HG02642 (cell line): Measurements from ENCODE around the gene UVSSA.

Experiments used
- ATAC-seq: cut with Tn5 transposase; IDR thresholded peaks from one replicate; pipeline ENCODE4 v1.9.1; 2021; ENCODE audit warnings: mild to moderate bottlenecking; ENCODE audit not compliant: unreplicated experiment, poor library complexity

Gene UVSSA

DNA sequence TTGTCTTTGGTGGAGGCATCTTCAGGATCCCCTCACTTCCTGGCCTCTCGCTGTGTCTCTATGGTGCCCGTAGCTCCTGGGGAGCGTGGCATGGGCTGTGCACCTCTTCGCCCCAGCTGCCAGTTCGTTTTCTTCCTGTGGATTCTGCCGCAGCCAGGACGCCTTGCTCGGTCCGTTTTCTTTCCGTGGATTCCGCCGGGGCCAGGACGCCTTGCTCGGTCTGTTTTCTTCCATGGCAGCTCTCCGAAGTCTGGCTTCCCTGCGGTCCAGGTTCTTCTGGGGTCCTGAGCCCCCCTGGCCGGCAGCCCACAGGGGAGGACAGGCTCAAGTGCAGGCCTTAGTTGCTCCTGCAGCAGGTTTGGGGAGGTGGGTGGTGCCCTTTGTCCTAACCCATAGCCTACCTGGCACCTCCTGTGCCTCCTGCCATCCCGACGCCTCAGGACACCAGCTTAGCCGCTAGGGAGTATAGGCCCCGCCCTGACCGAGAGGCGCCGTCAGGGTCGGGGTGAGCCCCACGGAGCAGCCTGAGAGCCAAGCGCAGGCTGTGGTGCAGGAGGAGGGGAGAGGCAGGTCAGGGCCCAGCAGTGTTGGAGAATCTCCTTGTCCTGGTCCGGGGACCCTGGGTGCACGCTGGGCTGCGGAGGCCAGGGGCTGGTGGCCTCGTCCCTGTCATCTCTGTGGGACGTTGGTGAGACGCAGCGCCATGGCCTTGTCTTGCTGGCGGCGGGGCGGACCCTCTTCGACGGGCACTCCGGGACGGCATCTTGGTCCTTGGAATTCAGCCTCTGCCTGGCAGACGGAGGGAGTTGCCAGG is 27.1 kb downstream of the UVSSA start:
- ATAC-seq: no peak

DNA sequence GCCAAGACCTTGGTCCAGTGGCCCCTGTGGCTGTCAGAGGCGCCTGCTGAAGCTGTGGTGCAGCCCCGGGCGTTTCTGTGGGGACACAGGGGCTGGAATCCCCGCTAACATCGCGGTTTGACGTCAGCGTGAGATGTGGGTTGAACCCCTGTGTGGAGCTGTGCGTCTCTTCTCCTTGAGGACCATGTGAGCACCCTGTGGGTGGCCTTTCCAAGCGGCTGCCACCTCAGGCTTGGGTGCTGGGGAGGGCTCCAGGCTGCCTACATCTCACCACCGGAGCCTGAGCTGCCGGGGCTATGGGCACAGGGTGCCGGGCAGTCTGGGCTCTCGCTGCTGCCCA is 27.7 kb downstream of the UVSSA start:
- no peak for ATAC-seq

DNA sequence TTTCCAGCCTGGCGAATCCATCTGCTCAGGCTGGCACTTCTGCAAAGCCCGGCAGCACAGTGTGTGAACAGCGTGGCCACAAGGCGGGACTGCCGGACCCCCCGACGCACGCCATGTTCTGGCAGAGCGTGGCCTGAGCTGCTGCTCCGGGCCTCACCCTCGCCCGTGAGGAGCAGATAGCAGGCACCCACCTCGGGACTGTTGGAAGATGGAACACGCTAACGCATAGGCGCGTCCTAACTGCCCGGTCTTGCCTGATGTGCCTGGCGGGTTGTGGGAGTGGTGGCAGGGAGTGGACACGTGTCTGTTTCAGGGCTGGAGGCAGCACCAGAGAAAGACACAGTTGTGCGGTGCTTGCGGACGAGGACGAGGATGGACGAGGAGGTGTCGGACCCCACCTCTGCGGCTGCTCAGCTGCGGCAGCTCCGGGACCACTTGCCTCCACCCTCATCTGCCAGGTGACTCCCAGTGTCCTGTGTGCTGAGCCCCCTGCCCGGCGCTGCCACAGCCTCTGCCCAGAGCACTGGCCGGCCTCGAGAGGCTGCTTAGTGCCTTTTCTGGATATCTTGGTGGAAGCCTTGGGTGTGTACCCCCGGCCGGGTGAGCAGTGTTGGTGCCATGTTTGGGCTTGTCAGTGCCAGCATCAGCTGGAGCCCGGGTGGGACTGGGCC is 28.2 kb downstream of the UVSSA start:
- ATAC-seq: no peak

DNA sequence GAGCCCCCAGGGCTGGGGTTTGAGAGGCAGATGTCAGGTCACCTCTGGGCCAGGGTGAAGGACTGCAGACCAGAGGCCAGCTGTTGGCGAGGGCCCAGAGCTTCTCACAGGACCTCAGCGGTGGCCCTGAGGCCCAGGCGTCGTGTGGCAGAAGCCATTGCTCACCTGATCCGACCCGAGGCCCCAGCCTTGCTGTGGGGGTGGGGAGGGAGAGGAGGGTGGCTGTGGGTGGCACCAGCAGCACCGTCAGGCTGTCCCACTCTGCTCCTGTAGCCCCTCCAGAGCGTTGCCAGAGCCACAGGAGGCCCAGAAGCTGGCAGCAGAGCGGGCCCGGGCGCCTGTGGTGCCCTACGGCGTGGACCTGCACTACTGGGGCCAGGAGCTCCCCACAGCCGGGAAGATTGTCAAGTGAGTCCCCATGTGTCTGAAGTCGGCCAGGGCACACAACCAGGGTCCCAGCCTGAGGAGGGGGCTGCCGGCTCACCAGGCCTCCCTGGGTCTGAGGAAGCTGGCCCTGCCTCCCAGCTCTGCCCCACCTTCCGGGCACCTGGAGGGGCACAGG is 28.8 kb downstream of the UVSSA start:
- ATAC-seq: no peak

DNA sequence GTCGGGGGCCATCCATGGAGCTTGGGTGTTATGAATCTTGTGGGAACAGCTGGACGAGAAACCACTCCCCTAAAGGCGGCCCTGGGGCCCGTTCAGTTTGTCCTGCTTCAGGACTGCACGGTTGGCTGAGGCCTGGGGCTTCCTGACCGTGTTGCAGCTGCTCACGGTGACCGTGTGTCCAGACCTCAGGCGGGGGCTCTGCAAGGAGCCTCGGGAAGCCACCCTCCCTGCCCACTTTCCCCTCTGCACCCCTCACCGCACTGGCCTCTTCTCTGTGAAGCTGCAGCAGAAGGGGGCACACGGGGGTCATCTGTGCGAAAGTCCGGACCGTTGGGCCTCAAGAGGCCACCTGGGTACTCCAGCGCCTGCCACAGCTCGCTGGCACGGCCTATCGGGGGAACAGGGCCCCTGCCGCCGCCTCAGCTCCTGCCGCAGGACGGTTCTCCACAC is 29.4 kb downstream of the UVSSA start:
- ATAC-seq: no peak

DNA sequence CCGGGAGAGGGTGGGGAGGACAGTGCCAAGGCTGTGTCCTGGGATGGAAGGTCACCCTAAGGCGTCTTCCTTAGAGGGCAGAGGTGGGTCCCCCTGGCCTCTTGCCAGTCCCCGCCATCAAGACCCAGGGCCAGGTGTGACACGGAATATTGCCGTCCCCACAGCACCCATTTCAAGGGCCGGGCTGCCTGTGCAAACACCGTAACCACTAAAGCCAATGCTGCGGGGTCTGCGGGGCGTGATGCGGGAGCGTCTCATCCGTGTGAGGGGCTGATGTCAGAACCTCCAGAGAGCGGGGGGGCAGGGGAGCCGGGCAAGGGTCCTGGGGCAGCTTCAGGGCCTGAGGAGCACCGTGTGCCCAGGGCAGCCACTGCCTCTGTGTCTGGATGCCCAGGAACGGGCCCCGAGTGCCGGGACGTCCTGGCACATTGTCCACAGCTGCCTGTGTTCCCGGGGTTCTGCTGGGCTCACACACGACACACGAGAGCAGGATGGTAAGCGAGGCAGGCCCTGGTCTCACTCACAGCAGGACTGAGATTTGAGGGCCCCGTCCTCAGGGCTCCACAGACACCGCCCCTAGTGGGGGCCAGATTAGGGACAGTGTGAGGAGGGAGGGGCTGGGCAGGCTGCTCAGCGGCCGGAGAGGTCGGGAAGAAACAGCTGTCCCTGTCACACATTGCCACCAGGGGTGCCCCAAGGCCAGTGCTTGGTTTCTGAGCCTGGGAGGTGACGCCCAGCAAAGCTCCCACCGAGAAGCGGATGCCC is 30.0 kb downstream of the UVSSA start:
- ATAC-seq: no peak

DNA sequence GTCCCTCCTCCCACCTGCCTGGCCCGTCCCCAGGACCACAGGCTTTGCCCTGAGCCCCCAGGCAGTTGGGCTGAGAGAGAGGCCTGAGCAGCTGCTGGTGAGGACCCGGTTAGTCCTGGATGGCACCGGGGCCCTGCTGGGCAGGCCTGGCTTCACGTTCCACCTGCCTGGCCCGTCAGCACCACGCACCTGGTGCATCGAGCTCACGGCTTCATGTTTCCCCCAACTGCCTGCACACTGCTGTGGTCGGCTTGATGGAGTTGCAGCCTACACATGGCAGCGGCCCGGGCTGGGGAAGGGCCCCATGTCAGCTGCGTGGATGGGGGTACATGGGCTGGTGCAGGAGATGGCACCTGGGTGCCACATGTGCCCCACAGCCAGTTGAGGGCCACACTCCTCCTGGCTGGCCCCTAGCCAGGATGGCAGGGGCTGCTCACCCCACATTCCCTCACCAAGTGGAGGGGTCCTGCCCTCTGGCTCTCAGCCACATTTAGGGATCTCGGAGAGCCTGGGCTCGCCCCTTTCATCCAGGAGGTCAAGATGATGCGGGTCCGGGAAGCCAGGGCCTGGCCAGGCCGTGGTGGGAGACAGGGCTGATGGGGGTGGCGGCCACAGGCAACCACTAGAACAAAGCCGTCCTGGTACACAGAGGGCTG is 30.7 kb downstream of the UVSSA start:
- no peak for ATAC-seq

DNA sequence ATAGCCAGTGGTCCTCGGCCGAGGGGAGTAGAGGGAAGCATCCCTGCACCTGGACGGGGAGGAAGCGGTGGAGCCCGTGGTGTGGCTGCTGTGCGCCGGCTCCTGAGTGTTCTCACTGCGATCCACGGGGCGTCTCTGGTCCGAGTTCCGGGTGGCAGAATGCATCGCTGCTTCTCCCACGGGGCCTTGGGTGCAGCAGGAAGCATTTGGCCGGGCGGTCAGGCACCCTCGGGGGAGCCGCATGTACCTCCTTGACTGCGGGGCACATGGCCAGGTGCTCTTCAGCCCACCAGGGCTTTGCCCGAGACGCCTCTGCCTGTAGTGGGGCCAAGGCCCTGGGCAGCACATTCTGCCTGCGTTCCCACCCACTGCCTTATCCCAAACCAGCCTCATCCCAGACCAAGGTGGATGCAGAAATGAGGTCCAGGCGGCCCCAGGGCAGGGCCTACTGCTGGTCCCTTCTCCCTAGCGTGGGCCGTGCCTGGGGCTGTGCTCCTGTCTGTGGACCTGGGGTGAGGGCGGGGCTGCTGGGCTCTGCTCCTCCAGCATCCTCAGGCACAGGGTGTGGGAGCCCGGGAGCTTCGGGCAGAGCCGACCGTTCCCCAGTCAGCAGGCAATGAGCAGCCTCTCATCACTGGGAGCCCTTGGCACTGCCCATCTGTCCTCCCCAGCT is 31.7 kb downstream of the UVSSA start:
- no peak for ATAC-seq

GRCh38 chr4:1379351-1379781 is 32.4 kb downstream of the UVSSA start:
- no peak for ATAC-seq

- no peak for ATAC-seq
These were observed 32.9 kb downstream of the UVSSA start for GRCh38 chr4:1379801-1380331.

DNA sequence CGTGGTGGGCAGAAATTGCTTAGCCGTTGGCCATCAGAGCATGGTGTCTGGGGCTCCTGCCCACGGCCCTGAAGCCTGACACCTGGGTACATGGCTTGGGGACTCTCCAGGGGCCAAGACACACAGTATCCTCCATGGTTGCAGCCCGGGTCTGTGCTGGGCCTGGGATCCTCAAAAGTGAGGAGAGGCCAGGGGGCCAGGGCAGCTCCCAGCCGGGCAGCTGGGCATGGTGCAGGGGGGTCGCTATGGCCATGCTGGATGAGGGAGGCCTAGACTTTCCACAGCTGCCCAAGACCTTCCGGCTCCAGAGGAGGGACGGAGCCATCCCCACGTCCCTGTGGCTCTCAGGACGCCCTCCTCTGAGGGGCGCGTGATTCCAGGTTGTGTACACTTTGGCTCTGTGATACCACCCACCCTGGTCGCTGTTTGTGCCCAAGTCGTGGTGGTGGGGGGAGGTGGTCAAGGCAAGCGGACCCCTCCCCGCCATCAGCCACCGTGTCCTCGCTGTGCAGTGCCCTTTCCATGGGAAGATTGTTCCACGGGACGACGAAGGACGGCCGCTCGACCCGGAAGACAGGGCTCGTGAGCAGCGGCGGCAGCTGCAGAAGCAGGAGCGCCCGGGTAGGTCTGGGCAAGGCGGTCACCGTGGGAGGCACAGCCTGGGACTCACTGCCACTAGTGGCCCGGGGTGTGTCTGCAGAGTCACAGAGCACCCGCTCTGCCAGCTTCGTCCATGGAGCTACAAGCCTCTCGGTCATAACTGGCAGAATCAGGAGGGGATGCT is 33.6 kb downstream of the UVSSA start:
- ATAC-seq: no peak

DNA sequence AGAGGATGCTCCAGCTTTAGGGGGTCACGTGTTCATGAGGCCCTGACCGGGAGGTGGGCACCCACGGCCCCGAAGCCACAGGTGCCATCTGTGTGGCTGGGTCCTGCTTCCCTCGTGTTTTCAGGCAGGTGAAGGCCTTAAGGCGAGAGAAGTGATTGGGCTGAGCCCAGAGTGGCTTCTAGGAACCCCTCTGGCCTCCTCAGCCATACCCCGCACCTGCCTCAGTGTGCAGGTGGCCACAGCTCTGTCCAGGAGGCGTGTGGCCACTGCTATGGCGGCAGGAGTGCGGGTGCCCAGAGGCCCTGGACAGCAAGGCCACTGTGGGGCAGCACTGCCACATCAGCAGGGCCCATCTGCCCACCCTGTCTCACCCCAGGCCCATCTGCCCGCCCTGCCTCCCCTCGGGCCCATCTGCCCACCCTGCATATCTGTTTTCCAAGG is 34.2 kb downstream of the UVSSA start:
- no peak for ATAC-seq

DNA sequence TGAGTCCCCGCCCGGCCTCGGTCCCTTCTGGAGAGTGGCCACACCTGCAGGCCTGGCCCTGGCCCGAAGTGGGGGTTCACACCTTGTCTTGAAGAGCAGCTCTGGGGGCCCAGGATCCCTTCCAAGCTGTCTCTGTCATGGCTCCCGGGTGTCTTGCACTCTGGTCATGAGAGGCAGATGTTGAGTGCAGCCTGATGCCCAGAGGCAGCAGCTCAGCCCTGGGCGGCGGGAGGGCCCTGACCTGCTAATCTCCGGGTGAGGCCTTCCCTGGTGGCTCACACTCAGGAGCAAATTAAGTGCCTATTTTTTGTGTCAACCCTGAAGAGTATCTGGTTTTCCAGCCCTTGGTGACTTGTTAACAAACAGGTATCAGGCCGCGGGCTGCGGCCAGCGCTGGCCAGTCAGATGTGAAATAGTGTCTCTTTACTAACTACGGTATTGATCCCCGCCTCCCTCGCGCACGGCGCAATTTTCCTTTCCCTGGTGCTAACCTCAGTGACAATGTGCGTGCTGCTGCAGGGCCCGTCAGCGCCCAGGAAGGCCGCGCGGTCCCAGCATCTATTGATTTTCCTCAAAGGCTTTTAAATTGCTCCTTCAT is 35.0 kb downstream of the UVSSA start:
- ATAC-seq: no peak

DNA sequence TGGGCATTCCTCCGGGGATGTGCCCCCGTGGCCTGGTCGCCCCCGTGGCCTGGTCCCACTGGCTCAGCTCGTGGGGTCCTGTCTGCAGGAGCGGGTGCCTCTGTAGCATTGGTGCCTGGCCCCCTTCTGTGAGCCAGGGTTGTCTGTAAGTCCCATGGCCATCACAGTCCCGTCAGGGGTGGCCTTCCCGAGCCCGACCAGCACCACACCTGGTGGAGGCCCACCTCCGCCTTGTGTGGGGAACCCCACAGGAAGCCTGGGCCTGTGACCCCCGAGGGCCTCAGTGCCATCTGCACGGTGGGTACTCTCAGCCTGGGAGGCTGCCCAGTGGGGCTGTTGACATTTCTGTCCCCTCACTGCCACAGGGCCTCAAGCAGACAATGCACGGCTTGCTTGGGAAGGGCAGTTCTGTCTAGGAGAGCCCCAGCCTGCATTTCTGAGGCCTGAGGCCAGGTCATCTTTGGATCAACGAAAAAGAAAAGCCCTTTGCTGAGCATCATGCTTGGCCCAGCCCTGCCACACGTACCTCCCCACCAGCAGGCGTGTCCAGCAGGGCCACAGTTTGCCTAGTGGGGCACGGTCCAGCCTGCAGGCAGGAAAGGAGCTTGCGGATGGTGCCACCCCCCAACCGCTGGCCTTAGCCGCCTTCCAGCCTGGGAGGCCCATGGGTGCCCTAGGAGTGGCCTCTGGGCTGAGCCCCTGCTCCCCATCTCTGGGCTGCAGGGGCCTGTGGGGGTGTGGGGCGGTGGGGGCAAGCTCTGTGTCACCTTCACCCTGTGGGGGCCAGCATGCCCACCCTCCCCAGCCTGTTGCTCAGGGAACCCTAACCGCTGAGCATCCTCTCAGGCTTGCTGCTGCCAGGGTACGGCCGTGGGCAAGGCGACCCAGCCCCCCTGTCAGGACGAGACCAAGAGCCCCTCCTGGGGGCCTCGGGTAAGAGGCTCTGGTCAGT is 36.0 kb downstream of the UVSSA start:
- ATAC-seq: no peak

DNA sequence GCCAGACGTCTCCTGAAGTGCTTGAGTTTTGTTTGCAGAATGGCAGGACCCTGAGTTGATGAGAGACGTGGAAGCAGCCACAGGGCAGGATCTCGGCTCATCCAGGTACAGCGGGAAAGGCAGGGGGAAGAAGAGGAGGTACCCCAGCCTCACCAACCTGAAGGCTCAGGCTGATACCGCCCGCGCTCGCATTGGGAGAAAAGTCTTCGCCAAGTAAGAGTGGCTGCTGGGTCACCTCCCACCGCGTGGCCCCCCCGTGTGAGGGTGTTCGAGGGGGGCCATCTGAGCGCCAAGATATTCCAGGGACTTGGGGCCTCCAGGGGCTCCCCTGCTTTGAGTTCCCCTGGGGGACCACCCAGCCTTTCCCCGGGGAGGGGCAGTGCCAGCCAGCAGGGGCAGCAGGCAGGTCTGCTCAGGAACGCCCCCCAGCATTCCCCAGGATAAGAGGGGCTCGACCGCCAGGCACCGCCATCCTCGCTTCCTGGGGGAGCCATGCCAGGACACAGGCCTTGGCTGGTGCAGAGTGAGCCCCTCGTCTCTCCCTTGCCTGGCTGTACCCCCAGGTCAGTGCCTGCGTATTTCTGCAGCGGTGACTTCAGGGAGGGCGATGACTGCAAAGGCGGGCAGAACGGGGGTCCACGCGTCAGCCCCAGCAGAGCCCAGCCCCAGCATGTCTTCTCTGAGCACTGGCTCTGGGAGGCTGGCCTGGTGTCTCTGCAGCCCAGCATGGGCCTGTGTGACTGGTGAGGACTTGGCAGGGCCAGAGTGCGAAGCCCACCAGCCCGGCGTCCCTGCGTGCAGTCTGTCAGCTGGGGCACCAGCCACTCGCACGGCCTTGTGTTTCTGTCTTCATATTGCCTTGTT is 37.0 kb downstream of the UVSSA start:
- no peak for ATAC-seq

GRCh38 chr4:1384675-1385372 is 37.8 kb downstream of the UVSSA start:
- ATAC-seq: no peak
